CD4-positive, alpha-beta memory T cell (primary cell): Measurements from ENCODE around the gene GSK3A. TPM values are rescaled to one million over a fixed set of nuclear protein-coding genes. Genes with fewer than 3 reads are reported as not detected.

Experiments used
- CTCF ChIA-PET: fragments of 350-600 bp; sonication (Branson Sonifier 250); formaldehyde crosslinking; loops from one replicate; lab custom pipeline; 2021; ENCODE audit warnings: inconsistent platforms; ENCODE audit not compliant: partially characterized antibody; lab: Charles Lee
- POLR2A ChIA-PET: fragments of 350-600 bp; sonication (Branson Sonifier 250); formaldehyde crosslinking; loops from one replicate; lab custom pipeline; 2021; ENCODE audit not compliant: partially characterized antibody; lab: Charles Lee
- DNase-seq, 5 donors: peaks; one replicate each; pipeline versions ENCODE4 v3.0.0 to v3.0.0-alpha.2; 2020 to 2022; ENCODE audit warnings: mixed read lengths in 1 of 5
- H3K27ac ChIP-seq: one replicate; pipeline ENCODE4 v1.7.0; 2013; ENCODE audit warnings: low read depth, low read length
- H3K27me3 ChIP-seq: 2 replicates; pipeline ENCODE4 v1.7.0; 2013; ENCODE audit warnings: mild to moderate bottlenecking, low read length, moderate library complexity; ENCODE audit not compliant: insufficient read depth
- H3K36me3 ChIP-seq: 2 replicates; pipeline ENCODE4 v1.7.0; 2013; ENCODE audit warnings: mild to moderate bottlenecking, low read length, moderate library complexity; ENCODE audit not compliant: insufficient read depth
- H3K4me1 ChIP-seq: 2 replicates; pipeline ENCODE4 v1.7.0; 2013; ENCODE audit warnings: mild to moderate bottlenecking, low read length, moderate library complexity; ENCODE audit not compliant: insufficient read depth
- H3K4me3 ChIP-seq, 2 donors: one replicate each; pipeline ENCODE4 v1.7.0; 2013; ENCODE audit warnings: low read length in 2 of 2, mild to moderate bottlenecking in 1 of 2
- H3K9me3 ChIP-seq, 2 donors: one replicate each; pipeline ENCODE4 v1.7.0; 2013; ENCODE audit warnings: low read length in 2 of 2, control low read depth in 1 of 2; ENCODE audit not compliant: control insufficient read depth in 1 of 2
- H3K27ac Mint-ChIP-seq, 7 donors: one replicate each; pipeline ENCODE4 v1.8.0; 2020 to 2021; ENCODE audit warnings: mixed read lengths in 7 of 7, mild to moderate bottlenecking in 6 of 7, inconsistent platforms in 3 of 7, moderate library complexity in 3 of 7
- H3K27me3 Mint-ChIP-seq, 2 donors: one replicate each; pipeline ENCODE4 v1.8.0; 2020 to 2021; ENCODE audit warnings: mixed read lengths in 2 of 2
- H3K36me3 Mint-ChIP-seq, 2 donors: one replicate each; pipeline ENCODE4 v1.8.0; 2020 to 2021; ENCODE audit warnings: mixed read lengths in 2 of 2, inconsistent platforms in 1 of 2, mild to moderate bottlenecking in 1 of 2
- H3K4me1 Mint-ChIP-seq, 4 donors: one replicate each; pipeline ENCODE4 v1.8.0; 2020 to 2021; ENCODE audit warnings: mixed read lengths in 4 of 4, mild to moderate bottlenecking in 1 of 4
- H3K4me3 Mint-ChIP-seq, 8 donors: one replicate each; pipeline ENCODE4 v1.8.0; 2020 to 2021; ENCODE audit warnings: mixed read lengths in 8 of 8, mild to moderate bottlenecking in 7 of 8, moderate library complexity in 6 of 8, inconsistent platforms in 3 of 8
- H3K9me3 Mint-ChIP-seq, 8 donors: one replicate each; pipeline ENCODE4 v1.8.0; 2020 to 2021; ENCODE audit warnings: mixed read lengths in 8 of 8, mild to moderate bottlenecking in 5 of 8, inconsistent platforms in 3 of 8, moderate library complexity in 1 of 8
- intact Hi-C: fragments of 100-400 bp; cut with micrococcal nuclease; formaldehyde crosslinking; loops from one replicate; pipeline ENCODE4 v1.15.1; 2023
- polyA plus RNA-seq, 2 donors: library from polyadenylated mRNA; unstranded; fragments of 300-500 nt; fragmentation: Illumina TruSeq; gene quantifications; one replicate each; pipeline ENCODE4 v1.2.3, GENCODE V29; 2021
- total RNA-seq, 2 experiments: library from RNA; stranded (reverse); gene quantifications; one replicate each; pipeline ENCODE4 v1.2.3, GENCODE V29; 2021

Gene GSK3A
- total and polyA plus RNA-seq, 4 experiments from 2014 or later, result 10.0 to 38.9 (median 30.0) TPM

DNA sequence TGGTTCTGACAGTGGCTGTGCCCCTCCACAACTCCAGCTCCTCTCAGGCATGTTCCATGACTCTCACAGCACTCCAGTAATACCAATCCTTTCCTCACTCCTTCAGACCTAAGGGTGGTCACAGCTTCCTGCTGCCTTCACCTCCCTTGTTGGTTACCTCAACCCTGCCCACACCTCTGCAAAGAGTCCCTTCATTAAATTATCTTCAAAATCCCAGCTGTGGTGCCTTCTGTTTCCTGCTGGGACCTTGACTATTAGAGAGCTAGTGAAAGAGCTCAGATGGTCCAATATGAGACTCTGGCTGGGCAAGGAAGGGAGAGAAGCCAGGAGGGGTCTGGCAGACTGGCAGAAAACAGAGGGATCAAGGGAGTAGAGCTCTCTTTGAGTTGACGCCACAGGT, 51.1 kb downstream of the GSK3A start:
- Histone ChIP-seq H3K4me1 (peaks cover 48% of the 10 kb centered on the region), H3K9me3 (peaks cover 0 to 4% of the 10 kb centered on the region in 2 donors), H3K36me3 (no peaks in the 10 kb centered on the region), H3K27ac (no peak overlapping the region), H3K27me3 (no peaks in the 10 kb centered on the region), H3K4me3 (no peak overlapping the region)
- ChIA-PET CTCF (interaction anchor here (0.8 to 1.3 kb wide), 4 partner anchors 8 to 105 kb away, joined by 3 to 4 read pairs (median 3); no protein-coding TSS in a partner anchor), POLR2A (interaction anchor here (0.9 to 1.6 kb wide), 4 partner anchors 8 to 25 kb away, joined by 3 to 6 read pairs (median 4); no protein-coding TSS in a partner anchor)
- intact Hi-C loops, result no loop called here
- H3K36me3 Mint-ChIP-seq, result peaks cover 9 to 11% of the 10 kb centered on the region in 2 donors
- peak overlapping the region in 4 of 8 donors; percentile 7 to 87 (median 30) for H3K4me3 Mint-ChIP-seq
- H3K9me3 Mint-ChIP-seq, result peaks cover 0 to 3% (median 0%) of the 10 kb centered on the region in 8 donors
- DNase-seq, result no peak
- H3K27me3 Mint-ChIP-seq, result no peaks in the 10 kb centered on the region
- peak overlapping the region in 6 of 7 donors; percentile 50 to 83 (median 64) for H3K27ac Mint-ChIP-seq
- peaks cover 40 to 80% (median 59%) of the 10 kb centered on the region in 4 donors for H3K4me1 Mint-ChIP-seq

DNA sequence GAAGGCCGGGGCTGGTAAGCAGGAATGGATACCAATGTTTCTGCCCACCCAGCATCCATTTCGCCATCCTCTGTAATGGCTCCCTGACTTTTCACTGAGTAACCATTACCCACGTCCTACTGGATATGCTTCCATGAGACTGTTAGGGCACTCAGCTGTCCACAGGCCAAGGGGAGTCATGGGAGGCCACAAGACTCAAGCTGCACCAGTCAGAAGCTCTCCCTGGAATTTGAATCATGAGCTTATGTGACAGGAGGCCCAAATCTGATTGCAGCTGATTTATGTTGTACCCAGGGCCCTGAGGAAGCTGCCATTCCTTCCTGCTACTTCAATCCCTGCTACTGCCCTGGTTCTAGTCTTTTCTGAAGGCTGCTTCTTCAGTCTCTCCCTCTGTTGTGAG, 53.3 kb downstream of the GSK3A start:
- CTCF ChIA-PET, result interaction anchor here (0.7 to 2.7 kb wide), 6 partner anchors 10 to 79 kb away, joined by 3 to 11 read pairs (median 3); partner anchors contain the start of gene POU2F2
- H3K27ac Mint-ChIP-seq, result peak overlapping the region in 3 of 7 donors; percentile 9 to 54 (median 32)

DNA sequence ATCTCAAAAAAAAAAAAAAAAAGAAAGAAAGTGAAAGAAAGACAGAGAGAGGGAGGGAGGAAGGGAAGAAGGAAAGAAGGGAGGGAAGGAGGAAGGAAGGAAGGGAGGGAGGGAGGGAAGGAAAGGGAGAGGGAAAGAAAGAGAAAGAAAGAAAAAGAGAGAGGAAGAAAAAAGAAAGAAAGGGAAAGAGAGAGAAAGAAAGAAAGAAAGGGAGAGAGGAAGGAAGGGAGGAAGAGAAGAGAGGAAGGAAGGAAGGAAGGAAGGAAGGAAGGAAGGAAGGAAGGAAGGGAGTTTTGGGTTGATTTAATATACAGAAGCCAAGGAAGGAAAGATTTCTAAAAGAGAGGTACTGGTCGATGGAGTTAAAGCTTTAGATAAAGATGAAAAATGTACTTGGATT, 53.7 kb downstream of the GSK3A start:
- H3K4me3 ChIP-seq, result no peak overlapping the region
- peaks cover 63% of the 10 kb centered on the region for H3K4me1 ChIP-seq
- Mint-ChIP-seq H3K4me3 (no peak overlapping the region), H3K4me1 (peaks cover 54 to 86% (median 69%) of the 10 kb centered on the region in 4 donors), H3K27ac (peak overlapping the region in 2 of 7 donors; percentile 49 to 71), H3K27me3 (no peaks in the 10 kb centered on the region), H3K9me3 (peaks cover 0 to 3% (median 0%) of the 10 kb centered on the region in 8 donors), H3K36me3 (peaks cover 3 to 4% of the 10 kb centered on the region in 2 donors)
- no peak overlapping the region for H3K27ac ChIP-seq
- no peaks in the 10 kb centered on the region for H3K27me3 ChIP-seq
- intact Hi-C loops, result no loop called here
- CTCF ChIA-PET, result interaction anchor here (0.7 to 2.7 kb wide), 7 partner anchors 10 to 79 kb away, joined by 3 to 11 read pairs (median 3); partner anchors contain the start of gene POU2F2
- DNase-seq, result no peak
- peaks cover 0 to 4% of the 10 kb centered on the region in 2 donors for H3K9me3 ChIP-seq
- no peaks in the 10 kb centered on the region for H3K36me3 ChIP-seq
- POLR2A ChIA-PET, result interaction anchor here (6.0 kb wide), 1 partner anchor 12 kb away, joined by 63 read pairs; no protein-coding TSS in a partner anchor

More for the DNA sequence above, 53.3 kb downstream of the GSK3A start:
- no peaks in the 10 kb centered on the region for H3K27me3 ChIP-seq
- H3K36me3 ChIP-seq, result no peaks in the 10 kb centered on the region
- H3K27ac ChIP-seq, result no peak overlapping the region
- no peak overlapping the region for H3K4me3 ChIP-seq
- Mint-ChIP-seq H3K27me3 (no peaks in the 10 kb centered on the region), H3K36me3 (peaks cover 6 to 9% of the 10 kb centered on the region in 2 donors), H3K4me1 (peaks cover 53 to 88% (median 70%) of the 10 kb centered on the region in 4 donors), H3K4me3 (peak overlapping the region in 1 of 8 donors; percentile 5), H3K9me3 (peaks cover 0 to 3% (median 0%) of the 10 kb centered on the region in 8 donors)
- peaks cover 0 to 4% of the 10 kb centered on the region in 2 donors for H3K9me3 ChIP-seq
- peaks cover 59% of the 10 kb centered on the region for H3K4me1 ChIP-seq
- no peak for DNase-seq
- intact Hi-C loops, result no loop called here
- POLR2A ChIA-PET, result interaction anchor here (6.0 kb wide), 1 partner anchor 11 kb away, joined by 63 read pairs; no protein-coding TSS in a partner anchor

DNA sequence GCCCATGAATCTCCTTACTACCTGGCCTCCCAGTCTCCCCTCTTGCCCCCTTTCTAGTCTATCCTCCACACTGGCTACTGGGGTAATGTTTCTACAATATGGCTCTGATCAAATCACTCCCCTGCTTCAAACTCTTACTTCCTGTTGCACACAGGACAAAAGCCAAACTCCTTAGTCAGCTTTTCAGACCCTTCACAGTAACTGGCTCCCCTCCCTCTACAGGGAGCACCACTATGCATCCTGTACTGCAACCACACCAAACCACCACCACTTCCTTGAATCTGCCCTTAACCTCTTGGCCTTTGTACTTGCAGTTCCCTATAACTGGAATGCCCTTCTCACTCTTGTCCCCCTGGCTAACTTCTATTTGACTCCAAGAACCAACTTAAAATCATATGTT, 57.1 kb downstream of the GSK3A start:
- Mint-ChIP-seq H3K9me3 (peaks cover 0 to 2% (median 0%) of the 10 kb centered on the region in 8 donors), H3K27ac (peak overlapping the region; percentile 40 to 84 (median 44)), H3K4me1 (peaks cover 40 to 71% (median 59%) of the 10 kb centered on the region in 4 donors), H3K27me3 (no peaks in the 10 kb centered on the region), H3K4me3 (peak overlapping the region; percentile 37 to 79 (median 61)), H3K36me3 (no peaks in the 10 kb centered on the region)
- peak in 4 of 5 donors; percentile 29 to 63 (median 50) for DNase-seq
- H3K36me3 ChIP-seq, result no peaks in the 10 kb centered on the region
- H3K9me3 ChIP-seq, result no peaks in the 10 kb centered on the region
- ChIA-PET POLR2A (interaction anchor here (0.8 to 6.0 kb wide), 11 partner anchors 9 to 75 kb away, joined by 3 to 63 read pairs (median 4); partner anchors contain the start of genes DEDD2, GSK3A, POU2F2 and ZNF526), CTCF (interaction anchor here (0.7 to 8.2 kb wide), 15 partner anchors 9 to 112 kb away, joined by 3 to 81 read pairs (median 5); partner anchors contain the start of genes POU2F2 and ZNF526)
- no peak overlapping the region for H3K4me3 ChIP-seq
- H3K27ac ChIP-seq, result peak overlapping the region; percentile 10
- peaks cover 44% of the 10 kb centered on the region for H3K4me1 ChIP-seq
- intact Hi-C loops, result loop anchor here (1.0 kb wide), 1 partner anchor 14 kb away; no protein-coding TSS in a partner anchor
- no peaks in the 10 kb centered on the region for H3K27me3 ChIP-seq

DNA sequence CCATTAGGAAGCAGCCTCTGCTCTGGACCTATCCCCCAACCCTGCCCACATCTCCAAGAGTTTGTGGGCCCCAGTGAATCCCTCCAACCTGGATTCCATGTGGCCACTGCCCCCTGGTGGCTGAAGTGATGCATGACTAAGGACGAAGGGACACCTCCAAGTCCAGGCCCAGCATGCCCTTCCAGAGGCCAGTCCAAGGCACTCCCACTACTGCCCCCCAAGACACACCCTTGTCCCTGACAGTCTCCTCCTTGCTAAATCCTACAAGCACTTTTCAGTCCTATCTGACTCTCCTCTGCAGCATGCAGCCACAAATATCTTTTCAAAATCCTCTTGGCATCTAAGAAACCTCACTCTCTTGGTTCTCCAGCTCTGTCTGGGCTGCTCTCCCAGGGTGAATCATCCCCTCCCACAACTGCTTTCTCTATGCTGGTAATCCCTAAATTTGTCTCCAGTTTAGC, 58.0 kb downstream of the GSK3A start:
- Histone ChIP-seq H3K27ac (peak overlapping the region; percentile 10), H3K36me3 (no peaks in the 10 kb centered on the region), H3K4me1 (peaks cover 44% of the 10 kb centered on the region), H3K9me3 (no peaks in the 10 kb centered on the region), H3K4me3 (no peak overlapping the region), H3K27me3 (no peaks in the 10 kb centered on the region)
- Mint-ChIP-seq H3K27me3 (no peaks in the 10 kb centered on the region), H3K4me1 (peaks cover 38 to 67% (median 55%) of the 10 kb centered on the region in 4 donors), H3K4me3 (peak overlapping the region in 6 of 8 donors; percentile 0 to 79 (median 36)), H3K9me3 (peaks cover 0 to 2% (median 0%) of the 10 kb centered on the region in 8 donors), H3K27ac (peak overlapping the region; percentile 40 to 94 (median 79)), H3K36me3 (no peaks in the 10 kb centered on the region)
- ChIA-PET CTCF (interaction anchor here (0.7 to 8.2 kb wide), 15 partner anchors 9 to 112 kb away, joined by 3 to 81 read pairs (median 5); partner anchors contain the start of gene POU2F2), POLR2A (interaction anchor here (0.9 to 6.0 kb wide), 9 partner anchors 8 to 74 kb away, joined by 3 to 63 read pairs (median 5); partner anchors contain the start of genes DEDD2, GSK3A, POU2F2 and ZNF526)
- intact Hi-C loops, result loop anchor here (1.0 kb wide), 2 partner anchors 51 to 76 kb away; no protein-coding TSS in a partner anchor
- peak; percentile 44 to 63 (median 58) for DNase-seq

Other genes with a start within 250 kb of the GSK3A start
- gene ATP1A3, start 248.4 kb downstream of the GSK3A start, total RNA-seq, result 1 to 10 TPM; 2.7 to 3.5 TPM
- under 1 TPM; 0.89 to 0.95 TPM for gene ATP1A3, start 248.4 kb downstream of the GSK3A start, polyA plus RNA-seq
- under 1 TPM; 0.12 to 0.17 TPM for gene GRIK5, start 172.4 kb downstream of the GSK3A start, total RNA-seq
- not detected for gene GRIK5, start 172.4 kb downstream of the GSK3A start, polyA plus RNA-seq
- gene ZNF574, start 166.4 kb downstream of the GSK3A start, total RNA-seq, result 10 to 100 TPM; 25.1 to 26.0 TPM
- gene ZNF574, start 166.4 kb downstream of the GSK3A start, polyA plus RNA-seq, result 10 to 100 TPM; 14.8 to 24.6 TPM
- 10 to 100 TPM; 68.5 to 69.3 TPM for gene POU2F2, start 110.2 kb downstream of the GSK3A start, total RNA-seq
- 10 to 100 TPM in 1 of 2 donors, 1 to 10 TPM in 1; 3.1 to 22.7 TPM for gene POU2F2, start 110.2 kb downstream of the GSK3A start, polyA plus RNA-seq
- 10 to 100 TPM; 68.4 to 71.5 TPM for gene DEDD2, start 24.9 kb downstream of the GSK3A start, total RNA-seq
- gene DEDD2, start 24.9 kb downstream of the GSK3A start, polyA plus RNA-seq, result 100 to 1,000 TPM; 141 to 162 TPM
- 10 to 100 TPM; 26.7 to 28.8 TPM for gene ZNF526, start 22.3 kb downstream of the GSK3A start, total RNA-seq
- gene ZNF526, start 22.3 kb downstream of the GSK3A start, polyA plus RNA-seq, result 10 to 100 TPM in 1 of 2 donors, 1 to 10 TPM in 1; 2.3 to 10.2 TPM
- gene ERF, start 12.5 kb upstream of the GSK3A start, total RNA-seq, result 10 to 100 TPM; 38.5 to 39.9 TPM
- gene ERF, start 12.5 kb upstream of the GSK3A start, polyA plus RNA-seq, result 1 to 10 TPM; 2.7 to 3.7 TPM
- gene CIC, start 26.6 kb upstream of the GSK3A start, total RNA-seq, result 10 to 100 TPM; 81.6 to 82.6 TPM
- 1 to 10 TPM in 1 of 2 donors, not detected in 1; 3.5 TPM for gene CIC, start 26.6 kb upstream of the GSK3A start, polyA plus RNA-seq
- gene PRR19, start 59.5 kb upstream of the GSK3A start, total RNA-seq, result under 1 TPM; 0.28 to 0.64 TPM
- gene PRR19, start 59.5 kb upstream of the GSK3A start, polyA plus RNA-seq, result under 1 TPM; 0.48 to 0.85 TPM
- 10 to 100 TPM; 17.0 to 17.2 TPM for gene PAFAH1B3, start 60.0 kb upstream of the GSK3A start, total RNA-seq
- gene PAFAH1B3, start 60.0 kb upstream of the GSK3A start, polyA plus RNA-seq, result 10 to 100 TPM; 35.0 to 43.7 TPM
- not detected for gene TMEM145, start 70.7 kb upstream of the GSK3A start, total RNA-seq
- gene TMEM145, start 70.7 kb upstream of the GSK3A start, polyA plus RNA-seq, result not detected
- 1 to 10 TPM; 8.6 to 9.5 TPM for gene MEGF8, start 83.0 kb upstream of the GSK3A start, total RNA-seq
- gene MEGF8, start 83.0 kb upstream of the GSK3A start, polyA plus RNA-seq, result under 1 TPM; 0.09 to 0.42 TPM
- not detected for gene CNFN, start 147.7 kb upstream of the GSK3A start, total RNA-seq
- gene CNFN, start 147.7 kb upstream of the GSK3A start, polyA plus RNA-seq, result under 1 TPM in 1 of 2 donors, not detected in 1; 0.96 TPM
- gene LIPE, start 184.8 kb upstream of the GSK3A start, total RNA-seq, result 10 to 100 TPM; 32.5 to 32.6 TPM
- gene LIPE, start 184.8 kb upstream of the GSK3A start, polyA plus RNA-seq, result 1 to 10 TPM; 4.0 to 7.4 TPM
- gene CXCL17, start 200.3 kb upstream of the GSK3A start, total RNA-seq, result not detected
- not detected for gene CXCL17, start 200.3 kb upstream of the GSK3A start, polyA plus RNA-seq